T-helper 17 cell (primary cell): ENCODE data around the gene PACS2. TPM values are rescaled to one million over a fixed set of nuclear protein-coding genes. Genes with fewer than 3 reads are reported as not detected.
"Not testable (repeated sequence)": the region's sequence is repeated elsewhere in the genome, so short reads cannot be mapped to it uniquely, and the experiment has no call there.

ENCODE experiments used
- ATAC-seq: fragments of 150-1000 bp; cut with Tn5 transposase; 2 replicates; pipeline ENCODE4 v1.10.0; 2021; ENCODE audit warnings: mild to moderate bottlenecking, moderate library complexity
- DNase-seq, 3 donors: peaks; one replicate each; pipeline versions ENCODE4 v3.0.0 to v3.0.0-alpha.2; 2020 to 2021
- H3K9me3 ChIP-seq: one replicate; pipeline ENCODE4 v1.7.0; 2013; ENCODE audit warnings: low read length, mild to moderate bottlenecking; ENCODE audit not compliant: control insufficient read depth, poor library complexity, severe bottlenecking
- H3K27ac Mint-ChIP-seq: one replicate; pipeline ENCODE4 v1.8.0; 2022; ENCODE audit warnings: mild to moderate bottlenecking, moderate library complexity, mixed read lengths
- H3K27me3 Mint-ChIP-seq: one replicate; pipeline ENCODE4 v1.8.0; 2022; ENCODE audit warnings: mixed read lengths
- H3K36me3 Mint-ChIP-seq: one replicate; pipeline ENCODE4 v1.8.0; 2022; ENCODE audit warnings: low read depth, mixed read lengths
- H3K4me1 Mint-ChIP-seq: one replicate; pipeline ENCODE4 v1.8.0; 2022; ENCODE audit warnings: mild to moderate bottlenecking, mixed read lengths
- H3K4me3 Mint-ChIP-seq: one replicate; pipeline ENCODE4 v1.8.0; 2022; ENCODE audit warnings: mild to moderate bottlenecking, moderate library complexity, mixed read lengths
- total RNA-seq, 4 donors: library from RNA in 2 of 4; stranded (reverse) in 2 of 4; gene quantifications; one replicate each; pipeline ENCODE4 v1.2.3 and lab custom pipeline; 2022 to 2026

Gene PACS2
- total RNA-seq, 2 donors from 2014 or later = 56.0 to 64.9 TPM

DNA sequence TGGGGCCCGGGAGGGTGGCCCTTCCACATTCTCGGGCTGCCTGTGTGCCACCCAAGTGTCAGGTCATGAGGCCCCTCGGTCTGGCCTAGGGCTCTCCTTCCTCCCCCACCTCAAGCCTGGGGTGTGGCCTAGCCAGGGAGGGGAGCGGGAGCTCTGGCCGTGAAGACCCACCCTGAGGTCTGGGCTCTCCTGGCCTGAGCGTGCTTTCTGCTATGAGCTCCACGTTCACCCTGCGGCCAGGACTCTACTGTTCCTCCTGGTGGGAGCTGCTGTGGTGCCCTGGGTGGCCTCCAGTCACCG lies 12.0 kb downstream of the PACS2 start:
- Mint-ChIP-seq H3K27me3 (no peaks in the 10 kb centered on the region), H3K27ac (no peak overlapping the region), H3K4me3 (no peak overlapping the region), H3K36me3 (peaks cover 7% of the 10 kb centered on the region), H3K4me1 (peaks cover 22% of the 10 kb centered on the region)
- ATAC-seq = no peak
- no peaks in the 10 kb centered on the region for H3K9me3 ChIP-seq
- no peak for DNase-seq

DNA sequence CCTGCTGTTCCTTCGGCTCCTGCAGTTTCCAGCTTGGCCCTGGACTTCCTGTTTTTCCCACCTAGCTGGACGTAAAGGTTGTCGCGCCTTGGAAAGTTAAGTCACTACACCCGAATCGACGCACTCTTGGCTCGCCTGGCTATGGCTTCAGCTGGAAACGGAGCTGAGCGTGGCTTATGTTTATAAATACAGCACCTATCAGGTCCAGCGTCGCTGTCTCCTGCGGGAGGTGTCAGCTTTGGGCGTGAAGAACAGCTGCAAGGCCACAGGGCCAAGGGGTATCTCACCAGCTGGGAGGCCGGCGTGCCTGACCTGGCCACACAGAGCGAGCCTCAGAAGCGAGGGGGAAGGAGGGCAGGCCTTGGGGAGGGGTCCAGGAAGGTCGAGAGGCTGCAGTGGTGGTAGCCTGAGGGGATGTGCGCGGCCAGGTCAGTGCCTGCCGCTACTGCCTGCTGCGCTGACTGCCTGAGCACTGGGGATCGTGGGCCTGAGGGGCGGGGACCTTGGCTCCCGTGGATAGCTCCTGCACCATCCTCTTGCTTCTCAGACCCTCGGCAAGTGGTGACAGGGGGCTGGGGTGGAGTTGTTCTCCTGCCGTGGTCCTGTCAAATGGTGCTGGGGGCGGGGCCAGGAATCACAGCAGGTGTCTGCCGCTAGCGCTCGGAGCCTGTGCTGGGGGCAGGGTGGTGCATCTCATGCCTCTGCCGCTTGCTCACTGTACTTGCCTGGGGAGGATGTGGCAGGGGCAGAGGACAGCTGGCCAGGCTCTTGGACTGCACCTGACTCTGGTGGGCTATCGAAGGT lies 12.5 kb downstream of the PACS2 start:
- no peak for ATAC-seq
- Mint-ChIP-seq H3K27ac (no peak overlapping the region), H3K4me3 (no peak overlapping the region), H3K36me3 (peaks cover 7% of the 10 kb centered on the region), H3K27me3 (no peaks in the 10 kb centered on the region), H3K4me1 (peaks cover 28% of the 10 kb centered on the region)
- no peaks in the 10 kb centered on the region for H3K9me3 ChIP-seq
- DNase-seq = no peak

DNA sequence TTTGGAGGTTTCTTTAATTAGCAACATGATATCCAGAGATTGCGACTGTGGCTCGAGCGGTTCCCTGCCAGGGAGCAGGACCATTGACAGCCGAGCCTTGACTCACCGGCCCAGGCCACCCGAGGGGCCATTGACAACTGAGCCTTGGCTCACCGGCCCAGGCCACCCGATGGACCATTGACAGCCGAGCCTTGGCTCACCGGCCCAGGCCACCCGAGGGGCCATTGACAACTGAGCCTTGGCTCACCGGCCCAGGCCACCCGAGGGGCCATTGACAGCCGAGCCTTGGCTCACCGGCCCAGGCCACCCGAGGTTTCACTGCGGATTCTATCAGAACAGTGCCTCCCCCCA lies 13.1 kb downstream of the PACS2 start:
- not testable (repeated sequence) for H3K4me3 Mint-ChIP-seq, DNase-seq, ATAC-seq, H3K27ac Mint-ChIP-seq, H3K27me3 Mint-ChIP-seq, H3K36me3 Mint-ChIP-seq, H3K9me3 ChIP-seq
- H3K4me1 Mint-ChIP-seq = peaks cover 26% of the 10 kb centered on the region

DNA sequence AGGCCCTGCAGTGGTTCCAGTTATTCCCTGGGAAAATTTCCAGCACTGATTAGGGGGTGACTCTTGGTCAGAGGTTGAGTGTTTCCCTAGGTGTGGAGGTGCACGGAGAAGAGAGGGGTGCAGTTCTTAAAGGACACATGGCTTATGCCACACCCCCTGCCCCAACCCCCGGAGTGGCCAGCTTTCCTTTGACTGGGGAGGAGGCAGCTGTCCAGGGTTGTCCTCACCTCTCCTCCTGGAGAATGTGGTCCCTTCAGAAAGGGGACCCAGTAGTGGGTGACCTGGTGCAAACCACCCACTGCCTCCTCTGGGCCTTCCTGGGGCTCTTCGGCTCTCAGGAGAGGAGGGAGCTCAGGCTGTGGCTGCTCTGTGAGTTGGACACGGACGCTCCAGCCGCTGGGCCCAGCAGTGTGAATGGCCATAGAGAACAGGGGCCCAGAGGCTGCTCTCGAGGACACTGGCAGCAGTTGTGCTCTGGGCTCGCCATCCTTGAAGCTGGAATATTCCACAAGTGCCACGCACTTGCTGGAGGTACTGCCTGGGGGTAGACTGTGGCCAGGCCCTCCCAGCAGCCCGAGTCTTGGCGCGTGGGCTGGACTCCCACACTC lies 13.6 kb downstream of the PACS2 start:
- Mint-ChIP-seq H3K36me3 (peaks cover 2% of the 10 kb centered on the region), H3K4me3 (no peak overlapping the region)
- no peak for ATAC-seq

DNA sequence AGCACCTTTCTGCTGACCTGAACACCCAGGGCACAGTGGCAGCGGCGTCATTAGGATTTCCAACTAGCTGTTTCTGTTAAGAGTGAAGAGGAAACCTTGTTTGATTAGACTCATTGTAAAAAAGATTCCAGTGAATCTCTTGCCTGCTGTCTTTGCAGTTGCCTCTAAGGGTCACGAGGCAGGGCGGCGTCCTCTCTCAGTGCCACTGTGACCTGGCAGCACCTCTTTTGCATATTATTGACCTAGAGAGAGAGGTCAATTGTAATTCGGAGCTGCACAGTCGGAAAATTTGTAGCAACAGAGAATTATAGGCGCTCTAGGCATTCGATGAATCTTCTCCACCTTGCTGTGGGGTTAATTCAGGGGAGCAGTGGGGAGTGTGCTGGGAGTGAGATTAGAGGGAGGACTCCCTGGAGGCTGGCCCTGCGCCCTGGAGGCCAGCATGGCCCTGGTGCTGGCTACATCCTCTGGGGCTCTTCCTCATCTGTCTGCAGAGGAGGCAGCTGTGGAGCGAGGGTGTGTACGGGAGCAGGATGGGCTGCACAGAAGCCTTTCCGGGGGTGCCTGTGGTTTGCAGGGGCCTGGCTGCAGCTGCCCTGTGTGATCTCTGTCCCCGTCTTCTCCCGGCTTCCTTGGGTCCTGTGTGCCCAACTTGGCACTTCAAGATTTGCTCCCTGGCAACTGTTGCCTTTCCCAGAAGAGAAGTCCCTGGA lies 14.3 kb downstream of the PACS2 start:
- H3K27me3 Mint-ChIP-seq = no peaks in the 10 kb centered on the region
- H3K9me3 ChIP-seq = no peaks in the 10 kb centered on the region
- no peak overlapping the region for H3K4me3 Mint-ChIP-seq
- DNase-seq = no peak
- H3K36me3 Mint-ChIP-seq = no peaks in the 10 kb centered on the region
- no peak for ATAC-seq
- peaks cover 23% of the 10 kb centered on the region for H3K4me1 Mint-ChIP-seq
- H3K27ac Mint-ChIP-seq = peak overlapping the region; percentile 3

More for the DNA sequence above, 13.6 kb downstream of the PACS2 start:
- Mint-ChIP-seq H3K4me1 (peaks cover 26% of the 10 kb centered on the region), H3K27me3 (no peaks in the 10 kb centered on the region), H3K27ac (peak overlapping the region; percentile 3)
- no peaks in the 10 kb centered on the region for H3K9me3 ChIP-seq
- no peak for DNase-seq

DNA sequence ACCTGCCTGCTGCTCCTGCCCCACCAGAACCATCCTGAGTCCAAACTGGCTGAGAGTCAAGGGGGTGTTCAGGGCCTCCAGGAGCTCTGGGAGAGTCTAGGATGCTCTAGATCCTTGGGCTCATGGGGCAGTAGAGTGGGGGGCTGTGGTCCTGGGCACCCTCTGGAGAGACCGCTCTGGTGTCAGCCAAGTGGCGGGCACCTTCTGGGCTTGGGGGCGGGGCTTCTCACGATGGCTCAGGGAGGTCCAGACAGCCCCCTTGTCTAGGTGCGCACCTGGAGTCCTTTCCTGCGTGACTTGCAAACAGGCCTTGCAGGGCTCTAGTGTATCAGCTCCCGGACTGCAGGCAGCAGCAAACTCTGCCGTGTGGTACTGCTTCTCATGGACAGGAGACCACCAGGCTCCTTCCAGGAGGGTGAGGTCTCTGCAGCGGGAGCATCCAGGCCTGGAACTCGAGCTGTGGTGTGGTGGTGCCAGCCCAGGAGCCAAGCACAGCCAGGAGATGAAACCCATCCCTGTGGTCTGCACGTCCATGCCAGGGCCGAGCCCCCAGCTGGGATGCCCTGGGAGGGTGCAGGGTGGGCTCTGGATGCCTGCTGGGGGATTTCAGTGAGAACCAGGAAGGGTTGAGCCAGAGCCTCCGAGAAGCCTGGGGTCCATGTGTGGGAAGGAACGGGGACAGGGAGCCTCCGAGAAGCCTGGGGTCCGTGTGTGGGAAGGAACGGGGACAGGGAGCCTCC lies 15.0 kb downstream of the PACS2 start:
- ATAC-seq = no peak
- Mint-ChIP-seq H3K27me3 (no peaks in the 10 kb centered on the region), H3K27ac (no peak overlapping the region), H3K36me3 (no peaks in the 10 kb centered on the region), H3K4me1 (peaks cover 20% of the 10 kb centered on the region), H3K4me3 (no peak overlapping the region)
- H3K9me3 ChIP-seq = no peaks in the 10 kb centered on the region
- DNase-seq = no peak

DNA sequence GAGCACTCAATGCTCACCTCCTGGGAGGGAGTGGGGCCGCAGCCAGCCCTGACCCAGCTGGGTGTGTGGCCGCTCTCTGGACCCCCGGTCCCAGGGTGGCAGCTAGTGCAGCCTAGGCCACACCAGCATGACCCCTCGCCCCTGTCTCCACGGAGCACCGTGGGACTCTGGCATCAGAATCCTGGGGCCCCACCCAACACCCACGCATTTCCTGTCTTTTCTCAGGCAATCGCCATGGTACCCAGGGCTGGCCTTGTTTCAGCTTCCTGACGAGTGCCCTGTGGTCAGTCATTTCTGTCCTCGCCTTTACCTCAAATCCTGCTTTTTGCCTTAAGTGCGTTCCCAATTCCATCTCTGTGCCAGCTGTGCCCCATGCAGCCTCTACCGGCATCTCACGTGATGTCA lies 15.9 kb downstream of the PACS2 start:
- no peaks in the 10 kb centered on the region for H3K27me3 Mint-ChIP-seq
- peak overlapping the region; percentile 67 for H3K27ac Mint-ChIP-seq

DNA sequence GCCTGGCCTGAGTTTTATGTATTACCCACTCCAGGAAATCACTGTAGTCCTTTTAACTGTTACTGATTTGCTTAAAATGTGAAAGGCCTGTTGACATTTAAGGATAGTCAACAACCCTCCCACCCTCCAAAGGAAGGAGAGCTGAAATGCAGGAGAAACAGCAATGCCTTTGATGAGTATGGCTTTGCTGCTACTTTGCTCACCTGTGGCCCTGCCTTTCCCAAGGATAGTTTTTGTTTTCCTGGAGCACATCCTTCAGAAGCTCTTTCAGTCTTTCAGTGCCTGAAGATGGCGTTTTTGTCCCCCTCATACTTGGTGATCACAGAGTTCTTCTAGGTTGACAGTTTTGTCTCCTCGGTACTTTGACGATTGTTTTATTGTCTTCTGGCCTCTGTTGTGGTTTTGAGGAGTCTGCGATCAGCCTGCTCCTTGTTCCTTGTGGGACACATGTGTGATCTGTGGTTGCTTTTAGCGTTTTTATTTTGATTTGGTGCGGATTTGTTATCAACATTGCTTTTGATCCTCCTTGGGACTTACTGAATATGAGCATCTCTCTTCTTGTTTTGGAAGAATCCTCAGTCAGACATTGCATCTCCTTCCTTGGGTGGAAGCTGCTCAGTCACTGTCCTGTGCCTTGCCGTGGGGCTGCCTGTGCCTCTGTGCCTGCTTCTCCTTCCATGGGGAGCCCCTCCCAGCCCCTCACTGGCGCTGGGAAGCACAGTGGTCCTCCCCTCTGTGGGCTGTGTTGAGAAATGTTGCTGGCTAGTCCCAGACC lies 17.2 kb downstream of the PACS2 start:
- no peak for ATAC-seq
- Mint-ChIP-seq H3K36me3 (no peaks in the 10 kb centered on the region), H3K27ac (peak overlapping the region; percentile 67), H3K4me1 (peaks cover 22% of the 10 kb centered on the region), H3K4me3 (no peak overlapping the region), H3K27me3 (no peaks in the 10 kb centered on the region)
- no peak for DNase-seq
- no peaks in the 10 kb centered on the region for H3K9me3 ChIP-seq

More for the DNA sequence above, 15.9 kb downstream of the PACS2 start:
- H3K36me3 Mint-ChIP-seq = no peaks in the 10 kb centered on the region
- H3K4me3 Mint-ChIP-seq = no peak overlapping the region
- ATAC-seq (no peak), DNase-seq (no peak)
- H3K4me1 Mint-ChIP-seq = peaks cover 20% of the 10 kb centered on the region
- H3K9me3 ChIP-seq = no peaks in the 10 kb centered on the region

DNA sequence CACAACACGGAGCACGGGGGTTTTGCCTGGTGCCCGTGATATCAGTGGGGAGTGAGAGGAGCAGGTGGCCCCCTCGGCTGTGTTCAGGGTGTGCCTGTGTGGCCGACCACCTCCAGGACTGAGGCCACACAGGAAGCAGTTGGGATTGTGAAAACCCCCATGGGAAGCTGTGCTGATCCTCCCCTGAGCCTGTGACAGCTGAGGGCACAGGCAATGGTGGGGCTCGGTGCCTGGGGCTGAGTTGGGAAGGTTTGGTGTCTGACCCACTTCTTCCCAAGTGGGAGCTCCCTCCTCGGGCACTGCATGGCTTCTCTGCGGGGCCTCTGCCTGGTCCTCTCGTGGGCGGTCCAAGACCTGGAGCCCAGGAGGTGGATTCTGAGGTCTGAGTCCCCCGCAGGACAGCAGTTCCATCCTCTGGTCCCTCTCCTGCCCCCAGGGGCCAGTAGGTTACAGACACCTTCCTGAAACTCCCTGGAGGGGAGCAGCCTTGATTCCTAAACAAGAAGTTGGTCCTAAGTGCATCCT lies 17.9 kb downstream of the PACS2 start:
- no peaks in the 10 kb centered on the region for H3K9me3 ChIP-seq
- H3K4me3 Mint-ChIP-seq = no peak overlapping the region
- H3K36me3 Mint-ChIP-seq = no peaks in the 10 kb centered on the region
- H3K27ac Mint-ChIP-seq = no peak overlapping the region
- peaks cover 22% of the 10 kb centered on the region for H3K4me1 Mint-ChIP-seq
- no peaks in the 10 kb centered on the region for H3K27me3 Mint-ChIP-seq
- DNase-seq = no peak
- no peak for ATAC-seq

DNA sequence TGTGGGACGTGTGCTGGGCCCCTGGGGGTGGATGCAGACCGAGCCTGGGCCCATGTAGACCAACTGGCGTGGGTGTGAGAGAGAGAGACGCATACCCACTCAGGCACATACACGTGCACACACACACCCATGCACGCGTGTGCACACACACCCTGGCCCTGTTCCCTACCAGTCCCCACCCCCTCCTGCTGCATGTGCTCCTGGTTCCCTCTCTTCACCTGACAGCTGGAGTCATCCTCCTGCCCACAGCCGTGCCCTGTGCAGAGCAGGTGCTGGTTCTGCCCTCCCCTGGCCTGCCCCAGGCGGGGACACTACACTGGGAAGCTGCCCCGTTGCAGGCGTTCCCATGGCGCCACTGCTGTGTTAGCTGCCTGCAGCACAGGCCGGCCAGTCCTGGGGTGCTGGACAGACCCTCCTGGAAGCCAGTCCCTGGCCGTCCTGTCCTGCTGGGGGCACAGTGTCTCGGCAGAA lies 18.5 kb downstream of the PACS2 start:
- no peak for ATAC-seq

DNA sequence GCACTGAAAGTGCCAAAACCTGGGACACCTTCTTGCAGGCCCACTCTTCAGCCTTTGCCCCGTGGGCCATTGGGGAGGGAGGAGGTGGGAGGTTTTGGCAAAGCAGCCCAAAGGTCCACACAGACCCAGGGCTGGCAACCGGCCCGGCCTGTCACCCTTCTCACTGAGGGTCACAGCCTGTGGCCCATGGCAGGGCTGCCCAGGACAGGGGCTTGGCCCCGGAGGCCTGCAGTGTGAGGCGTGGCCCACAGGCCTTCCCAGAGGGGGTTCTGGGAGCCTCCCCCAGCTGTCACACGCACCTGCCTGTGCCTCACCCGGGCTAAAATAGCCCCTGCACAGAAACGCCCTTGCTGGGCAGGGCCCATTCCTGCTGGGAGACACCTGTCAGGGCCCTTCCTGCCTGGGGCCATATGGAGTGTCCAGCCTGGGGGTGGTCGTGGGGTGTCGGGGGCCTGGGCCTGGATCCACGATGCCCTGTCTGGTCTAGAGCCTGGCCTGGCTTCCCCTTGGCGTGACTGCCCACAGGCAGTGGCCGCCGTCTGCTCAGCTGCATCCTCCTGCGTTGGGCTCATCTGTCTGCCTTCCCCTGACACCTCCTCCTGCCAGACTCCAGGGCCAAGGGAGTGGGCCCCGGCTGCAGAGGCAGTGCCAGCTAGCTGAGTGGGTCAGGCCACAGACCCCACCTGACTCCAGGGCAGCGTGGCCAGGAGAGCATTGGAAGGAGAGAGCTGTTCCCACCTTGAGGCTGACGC lies 19.2 kb downstream of the PACS2 start:
- Mint-ChIP-seq H3K27ac (no peak overlapping the region), H3K4me3 (no peak overlapping the region), H3K4me1 (peaks cover 23% of the 10 kb centered on the region), H3K36me3 (no peaks in the 10 kb centered on the region), H3K27me3 (no peaks in the 10 kb centered on the region)
- DNase-seq = no peak
- no peaks in the 10 kb centered on the region for H3K9me3 ChIP-seq
- ATAC-seq = no peak

More for the DNA sequence above, 18.5 kb downstream of the PACS2 start:
- Mint-ChIP-seq H3K4me3 (no peak overlapping the region), H3K27me3 (no peaks in the 10 kb centered on the region), H3K4me1 (peaks cover 22% of the 10 kb centered on the region), H3K27ac (no peak overlapping the region), H3K36me3 (no peaks in the 10 kb centered on the region)
- no peaks in the 10 kb centered on the region for H3K9me3 ChIP-seq
- no peak for DNase-seq
